GM18505 (cell line): ENCODE measurements around the gene SEPSECS.

Experiments used
- ATAC-seq: cut with Tn5 transposase; IDR thresholded peaks from one replicate; pipeline ENCODE4 v1.9.1; 2021; ENCODE audit not compliant: unreplicated experiment
- POLR2A ChIP-seq: IDR thresholded peaks from 4 replicates; pipeline ENCODE4 v1.6.1; 2011; ENCODE audit warnings: borderline replicate concordance; ENCODE audit not compliant: insufficient read depth, insufficient read length; ENCODE audit errors: extremely low read depth

SEPSECS gene

DNA sequence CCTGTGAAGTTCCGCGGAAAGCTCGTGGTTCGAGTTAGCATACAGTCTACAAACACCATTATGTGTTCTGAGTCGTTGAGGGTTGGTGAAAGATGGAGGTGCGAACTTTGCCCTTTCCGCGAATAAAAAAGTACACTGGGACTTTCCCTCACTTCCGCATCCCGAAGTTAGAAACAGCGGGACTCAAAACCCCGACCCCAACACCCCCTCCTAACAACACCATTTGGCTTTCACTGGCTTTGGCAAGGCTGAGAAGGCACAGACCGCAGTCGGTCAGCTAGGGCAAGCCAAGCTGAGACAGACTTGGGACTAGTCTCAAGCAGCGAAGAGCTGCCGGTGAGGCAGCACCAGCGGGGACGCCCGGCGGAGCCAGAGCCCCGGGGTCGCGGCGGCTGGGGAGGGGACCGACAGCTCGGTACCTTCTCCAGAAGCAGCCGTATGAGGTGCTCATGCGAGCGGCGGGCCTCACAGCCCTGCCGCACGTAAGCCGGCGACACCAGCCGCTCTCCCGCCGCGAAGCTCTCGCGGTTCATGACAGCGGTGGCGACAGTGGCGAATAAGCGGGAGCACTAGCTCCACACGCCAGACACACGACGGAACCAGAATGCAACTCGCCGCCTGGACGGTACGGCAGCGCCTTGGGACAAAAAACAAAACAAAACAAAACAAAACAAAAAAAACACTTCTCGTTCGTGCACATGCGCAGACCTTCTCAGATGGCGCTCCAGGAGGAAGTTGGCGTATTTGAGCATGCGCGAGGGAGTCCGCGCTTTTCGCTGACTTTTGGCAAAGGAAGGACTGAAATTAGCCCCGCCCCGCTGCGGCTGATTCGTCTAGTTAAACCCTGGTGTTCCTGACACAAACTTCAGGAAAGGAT, at the start of gene SEPSECS:
SEPSECS (minus strand) TSS at position 613 of the 877 bp plus-strand sequence; CDS start at position 533, 80 bp downstream.
- peak; percentile 97 for TF ChIP-seq POLR2A
- peak; percentile 86 for ATAC-seq

DNA sequence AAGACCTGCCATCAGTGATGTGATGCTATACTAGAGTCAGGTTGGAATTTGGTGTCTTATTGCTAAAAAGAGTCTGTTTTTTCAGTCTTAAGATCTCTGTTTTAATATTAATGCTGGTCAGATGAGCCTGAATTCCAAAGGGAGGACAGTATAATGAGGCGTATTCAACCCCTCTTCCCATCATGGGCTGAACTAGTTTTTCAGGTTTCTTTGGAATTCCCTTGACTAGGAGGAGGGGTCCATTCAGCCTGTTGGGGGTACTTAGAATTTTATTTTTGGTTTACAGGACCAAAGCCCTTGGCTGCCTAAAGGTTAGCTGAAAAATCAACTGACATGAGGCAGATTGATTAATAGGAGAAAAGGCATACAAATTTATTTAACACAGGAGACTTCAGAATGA, 49.5 kb upstream of the SEPSECS start:
- TF ChIP-seq POLR2A = no peak
- ATAC-seq = no peak

GRCh38 chr4:25207997-25208396, 47.7 kb upstream of the SEPSECS start:
- no peak for ATAC-seq
- no peak for TF ChIP-seq POLR2A

DNA sequence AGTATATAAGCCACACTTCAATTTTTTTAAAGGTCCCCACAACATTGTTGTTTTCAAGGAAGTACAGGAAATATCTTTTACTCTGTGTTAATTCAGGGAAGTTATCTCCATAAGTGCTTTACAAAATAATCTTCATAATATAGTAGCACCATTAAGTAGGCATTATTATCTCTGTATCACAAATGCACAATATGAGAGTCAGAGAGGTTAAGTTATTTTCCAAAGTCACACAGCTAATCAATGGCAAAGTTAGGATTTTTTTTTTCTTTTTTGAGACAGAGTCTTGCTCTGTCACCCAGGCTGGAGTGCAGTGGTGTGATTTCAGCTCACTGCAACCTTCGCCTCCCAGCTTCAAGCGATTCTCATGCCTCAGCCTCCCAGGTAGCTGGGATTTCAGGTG, 38.5 kb upstream of the SEPSECS start:
- ATAC-seq = no peak

GRCh38 chr4:25190407-25190806, 30.2 kb upstream of the SEPSECS start:
- ATAC-seq = no peak
- no peak for TF ChIP-seq POLR2A

More for the DNA sequence above, 38.5 kb upstream of the SEPSECS start:
- no peak for TF ChIP-seq POLR2A

GRCh38 chr4:25184056-25184455, 23.8 kb upstream of the SEPSECS start:
- no peak for ATAC-seq

GRCh38 chr4:25182937-25183336, 22.7 kb upstream of the SEPSECS start:
- TF ChIP-seq POLR2A = no peak
- ATAC-seq = no peak

More at GRCh38 chr4:25184056-25184455, 23.8 kb upstream of the SEPSECS start:
- TF ChIP-seq POLR2A = no peak

GRCh38 chr4:25180524-25181131, 20.4 kb upstream of the SEPSECS start:
- TF ChIP-seq POLR2A = no peak
- ATAC-seq = peak; percentile 95

DNA sequence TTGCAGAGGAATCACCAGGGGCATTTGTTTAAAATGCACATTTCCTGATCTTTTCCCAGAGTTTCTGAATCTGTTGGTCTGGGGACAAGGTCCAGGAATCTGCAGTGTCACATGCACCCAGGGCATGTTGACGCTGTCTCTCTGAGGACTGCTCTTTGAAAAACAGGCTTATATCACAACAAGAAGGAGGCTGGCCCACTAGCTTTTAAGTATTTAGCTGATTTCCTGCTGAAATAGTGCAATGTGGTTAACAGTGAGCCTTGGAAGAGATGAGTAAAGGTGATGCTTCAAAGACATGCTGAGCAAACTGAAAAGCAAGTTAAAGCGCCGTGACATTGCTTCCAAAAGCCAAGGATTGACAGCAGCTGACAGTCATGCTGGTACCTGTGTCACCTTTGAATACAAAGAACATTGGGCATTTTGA, 18.6 kb upstream of the SEPSECS start:
- ATAC-seq = no peak
- no peak for TF ChIP-seq POLR2A

GRCh38 chr4:25177147-25177546, 16.9 kb upstream of the SEPSECS start:
- no peak for ATAC-seq
- TF ChIP-seq POLR2A = no peak

- no peak for TF ChIP-seq POLR2A
- no peak for ATAC-seq
Measured at GRCh38 chr4:25174674-25175073, 14.4 kb upstream of the SEPSECS start.

DNA sequence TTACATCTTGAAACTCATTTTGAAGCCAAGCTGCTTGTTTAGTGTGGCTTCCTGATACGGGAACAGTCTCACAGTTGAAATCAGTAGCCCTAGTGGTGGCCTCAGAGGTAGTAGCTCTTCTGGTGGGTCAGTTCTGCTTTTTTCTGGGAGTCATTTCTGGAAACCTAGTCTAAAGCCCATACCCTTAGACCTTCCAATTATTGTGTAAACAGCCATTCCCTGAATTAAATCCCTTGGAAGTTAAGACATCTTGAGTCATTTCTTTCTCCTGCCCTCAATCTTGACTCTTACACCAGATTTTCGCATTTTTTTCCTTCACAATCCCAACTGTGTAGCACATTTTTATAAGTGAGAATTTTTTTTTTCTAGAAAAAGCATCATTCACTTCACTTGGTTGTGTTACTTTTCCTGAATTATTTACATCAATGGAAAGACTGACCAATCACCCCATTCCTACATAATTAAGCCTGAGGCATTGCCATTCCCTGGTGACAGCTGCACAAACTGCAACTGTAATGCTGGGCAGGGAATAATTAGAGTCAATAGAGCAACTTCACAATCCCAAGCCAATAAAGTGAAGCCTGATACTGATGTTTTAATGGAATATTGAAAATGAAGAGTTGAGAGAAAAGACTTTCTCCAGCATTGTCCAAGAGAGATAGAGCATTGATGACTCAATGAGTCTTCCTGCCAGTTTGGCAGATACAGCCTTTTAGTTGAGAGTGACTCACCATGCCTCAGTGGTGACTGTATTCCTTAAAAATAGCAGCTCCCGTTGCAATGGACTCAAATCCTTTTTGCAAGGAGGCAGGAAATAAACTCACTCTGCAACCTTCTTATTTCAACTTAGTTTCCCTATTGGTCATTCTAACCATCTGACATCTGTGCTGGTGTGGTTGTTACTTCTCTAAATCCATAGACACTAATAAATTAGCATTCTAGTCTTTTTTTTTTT, 13.0 kb upstream of the SEPSECS start:
- peak; percentile 87 for ATAC-seq
- no peak for TF ChIP-seq POLR2A
